GM12872 (cell line): ENCODE data around the gene NUAK1.

Experiments
- TF ChIP-seq, protein P1 (sequence below): IDR thresholded peaks from 3 replicates; pipeline ENCODE4 v1.5.1; 2011; ENCODE audit warnings: low read depth, mild to moderate bottlenecking, low read length, moderate library complexity; ENCODE audit not compliant: insufficient read depth

NUAK1 gene

DNA sequence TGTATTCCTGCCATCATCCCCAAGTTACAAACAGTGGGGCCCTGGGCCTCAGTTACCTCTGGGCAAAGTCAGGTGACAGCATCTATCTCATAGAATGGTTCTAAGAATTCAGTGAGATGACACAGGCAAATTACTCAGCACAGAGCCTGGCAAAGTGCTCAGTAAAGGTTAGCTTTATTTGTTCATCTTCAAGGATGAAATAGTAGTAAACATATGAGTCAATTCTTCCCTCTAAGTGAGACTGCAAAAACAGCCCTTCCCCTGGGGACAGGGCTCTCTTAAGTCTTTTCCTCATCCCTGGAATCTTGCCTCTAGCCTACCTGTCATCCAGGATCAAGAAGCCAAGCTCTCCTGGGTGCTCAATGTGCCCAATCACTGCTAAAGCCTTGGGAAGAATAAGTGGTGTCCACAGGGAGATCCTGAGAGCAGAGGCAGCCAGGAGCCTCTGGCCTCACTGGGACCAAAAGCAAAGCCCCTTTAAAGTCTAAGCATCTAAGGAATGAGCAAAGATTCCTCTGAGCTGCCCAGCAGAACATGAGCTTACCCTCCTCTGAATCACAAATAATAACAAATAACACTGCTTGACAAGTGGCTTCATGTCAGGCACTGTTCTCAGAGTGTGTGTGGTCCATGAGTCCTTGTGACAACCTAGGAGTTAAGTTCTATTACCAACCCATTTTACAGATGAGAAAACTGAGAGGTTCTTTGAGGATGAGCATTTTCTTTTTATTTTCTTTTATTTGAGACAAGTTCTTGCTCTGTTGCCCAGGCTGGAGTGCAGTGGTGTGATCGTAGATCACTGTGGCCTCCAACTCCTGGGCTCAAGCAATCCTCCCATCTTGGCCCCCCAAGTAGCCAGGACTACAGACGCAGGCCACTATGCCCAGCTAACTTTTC, 12.1 kb downstream of the NUAK1 start:
- TF ChIP-seq, protein P1, sequence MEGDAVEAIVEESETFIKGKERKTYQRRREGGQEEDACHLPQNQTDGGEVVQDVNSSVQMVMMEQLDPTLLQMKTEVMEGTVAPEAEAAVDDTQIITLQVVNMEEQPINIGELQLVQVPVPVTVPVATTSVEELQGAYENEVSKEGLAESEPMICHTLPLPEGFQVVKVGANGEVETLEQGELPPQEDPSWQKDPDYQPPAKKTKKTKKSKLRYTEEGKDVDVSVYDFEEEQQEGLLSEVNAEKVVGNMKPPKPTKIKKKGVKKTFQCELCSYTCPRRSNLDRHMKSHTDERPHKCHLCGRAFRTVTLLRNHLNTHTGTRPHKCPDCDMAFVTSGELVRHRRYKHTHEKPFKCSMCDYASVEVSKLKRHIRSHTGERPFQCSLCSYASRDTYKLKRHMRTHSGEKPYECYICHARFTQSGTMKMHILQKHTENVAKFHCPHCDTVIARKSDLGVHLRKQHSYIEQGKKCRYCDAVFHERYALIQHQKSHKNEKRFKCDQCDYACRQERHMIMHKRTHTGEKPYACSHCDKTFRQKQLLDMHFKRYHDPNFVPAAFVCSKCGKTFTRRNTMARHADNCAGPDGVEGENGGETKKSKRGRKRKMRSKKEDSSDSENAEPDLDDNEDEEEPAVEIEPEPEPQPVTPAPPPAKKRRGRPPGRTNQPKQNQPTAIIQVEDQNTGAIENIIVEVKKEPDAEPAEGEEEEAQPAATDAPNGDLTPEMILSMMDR, result no peak

- TF ChIP-seq, protein P1, result no peak
Measured at GRCh38 chr12:106125351-106126095, 13.2 kb downstream of the NUAK1 start.

- TF ChIP-seq, protein P1, result no peak
Measured at GRCh38 chr12:106123551-106124081, 15.1 kb downstream of the NUAK1 start.

GRCh38 chr12:106123110-106123509, 15.6 kb downstream of the NUAK1 start:
- TF ChIP-seq, protein P1, result no peak

- TF ChIP-seq, protein P1, result no peak
Measured at GRCh38 chr12:106122004-106122403, 16.8 kb downstream of the NUAK1 start.

DNA sequence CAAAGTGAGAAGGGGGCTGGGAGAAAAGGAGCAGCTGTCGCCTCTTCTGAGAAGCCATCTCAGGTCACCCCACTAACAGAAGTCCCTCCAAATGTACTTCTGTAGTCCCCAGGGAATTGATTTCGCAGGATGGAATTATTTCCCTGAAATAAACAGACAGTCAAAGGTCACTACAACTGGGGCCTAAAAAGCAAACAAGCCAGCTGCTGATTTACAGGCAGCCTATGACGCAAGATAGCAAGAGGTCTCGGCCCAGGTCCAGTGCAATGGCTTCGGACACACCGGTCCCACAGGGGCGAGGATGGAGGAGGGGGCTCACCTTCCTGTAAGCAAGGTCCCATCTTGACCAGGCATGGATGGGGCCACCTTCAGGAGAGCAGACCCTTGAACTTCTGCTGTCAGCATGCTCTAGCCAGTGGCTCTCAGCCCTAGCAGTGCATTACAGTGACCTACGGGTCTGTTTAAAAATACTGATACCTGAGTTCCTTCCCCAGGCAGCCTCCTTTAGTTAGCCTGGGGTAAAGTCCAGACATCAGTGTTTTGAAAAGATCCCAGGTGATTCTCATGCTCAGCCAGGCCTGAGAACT, 18.1 kb downstream of the NUAK1 start:
- TF ChIP-seq, protein P1, result no peak

- TF ChIP-seq, protein P1, result no peak
Measured at GRCh38 chr12:106119301-106119700, 19.5 kb downstream of the NUAK1 start.
